ENCODE results near the gene RAB31.
"Not testable (repeated sequence)": the region's sequence is repeated elsewhere in the genome, so short reads cannot be mapped to it uniquely, and the experiment has no call there.

Gene RAB31

GRCh38 chr18:9898792-9899549, 190.9 kb downstream of the RAB31 start:
- no peak for DNase-seq

- not testable (repeated sequence) for DNase-seq
Measured at GRCh38 chr18:9899550-9899930, 191.4 kb downstream of the RAB31 start.

- DNase-seq = no peak
Measured at GRCh38 chr18:9900699-9901098, 192.6 kb downstream of the RAB31 start.

- no peak for DNase-seq
Measured at GRCh38 chr18:9901377-9901776, 193.3 kb downstream of the RAB31 start.

GRCh38 chr18:9902264-9902663, 194.2 kb downstream of the RAB31 start:
- not testable (repeated sequence) for DNase-seq

- DNase-seq = no peak
Measured at GRCh38 chr18:9902832-9903231, 194.7 kb downstream of the RAB31 start.

GRCh38 chr18:9905401-9905922, 197.4 kb downstream of the RAB31 start:
- no peak for DNase-seq

GRCh38 chr18:9906481-9906880, 198.4 kb downstream of the RAB31 start:
- no peak for DNase-seq

- no peak for DNase-seq
Measured at GRCh38 chr18:9907867-9908266, 199.8 kb downstream of the RAB31 start.

GRCh38 chr18:9910071-9910470, 202.0 kb downstream of the RAB31 start:
- no peak for DNase-seq

- no peak for DNase-seq
Measured at GRCh38 chr18:9910661-9911060, 202.6 kb downstream of the RAB31 start.

GRCh38 chr18:9911226-9911625, 203.1 kb downstream of the RAB31 start:
- DNase-seq = no peak
